GM10847 (cell line): ENCODE results near the gene NRP1.

ENCODE experiments used
- POLR2A ChIP-seq: IDR thresholded peaks from 2 replicates; pipeline ENCODE4 v1.6.1; 2011; ENCODE audit not compliant: insufficient read length; ENCODE audit errors: extremely low read depth

NRP1 gene

DNA sequence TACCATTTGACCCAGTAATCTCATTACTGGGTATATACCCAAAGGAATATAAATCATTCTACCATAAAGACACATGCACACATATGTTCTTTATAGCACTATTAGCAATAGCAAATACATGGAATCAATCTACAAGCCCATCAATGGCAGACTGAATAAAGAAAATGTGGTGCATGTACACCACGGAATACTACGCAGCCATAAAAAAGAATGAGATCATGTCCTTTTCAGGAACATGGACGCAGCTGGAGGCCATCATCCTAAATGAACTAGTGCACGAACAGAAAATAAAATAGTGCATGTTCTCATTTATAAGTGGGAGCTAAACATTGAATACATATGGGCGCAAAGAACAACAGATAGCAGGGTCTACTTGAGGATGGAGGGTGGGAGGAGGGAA, 26.6 kb downstream of the NRP1 start:
- no peak for TF ChIP-seq POLR2A

DNA sequence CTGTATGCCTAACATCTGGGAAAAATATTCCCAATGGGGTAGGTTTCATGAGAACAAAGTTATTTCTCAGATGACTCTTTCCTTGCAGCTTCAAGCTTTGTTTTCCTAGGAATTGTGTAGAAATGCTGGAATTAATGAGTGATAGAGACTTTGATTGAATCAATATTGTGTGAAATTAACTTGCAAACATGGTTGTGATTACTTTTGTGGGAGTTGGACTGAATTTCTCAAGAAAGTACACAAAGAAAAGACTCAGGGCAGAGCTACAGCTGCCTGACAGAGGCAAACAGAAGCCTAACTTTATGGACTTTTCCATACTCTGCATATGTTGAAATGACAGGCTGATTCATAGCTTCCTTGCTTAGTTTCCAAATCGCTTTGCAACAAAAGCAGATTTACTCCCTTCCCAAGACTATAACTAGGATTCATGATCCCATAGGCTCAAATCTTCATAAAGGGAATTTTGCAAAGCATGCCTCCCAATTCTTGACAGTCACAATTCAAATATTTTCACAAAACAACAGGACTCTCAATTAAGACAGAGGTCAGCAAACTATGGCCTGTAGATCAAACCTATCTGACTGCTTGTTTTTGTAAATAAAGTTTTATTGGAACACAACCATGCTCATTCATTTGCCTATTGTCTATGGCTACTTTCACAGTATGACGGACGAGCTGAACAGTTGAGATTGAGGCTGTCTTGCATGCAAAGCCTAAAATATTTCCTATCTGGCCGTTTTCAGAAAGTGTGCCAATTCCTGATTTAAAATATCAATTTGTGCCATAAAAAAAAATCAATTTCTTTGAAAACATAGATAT, 27.6 kb downstream of the NRP1 start:
- TF ChIP-seq POLR2A: no peak

DNA sequence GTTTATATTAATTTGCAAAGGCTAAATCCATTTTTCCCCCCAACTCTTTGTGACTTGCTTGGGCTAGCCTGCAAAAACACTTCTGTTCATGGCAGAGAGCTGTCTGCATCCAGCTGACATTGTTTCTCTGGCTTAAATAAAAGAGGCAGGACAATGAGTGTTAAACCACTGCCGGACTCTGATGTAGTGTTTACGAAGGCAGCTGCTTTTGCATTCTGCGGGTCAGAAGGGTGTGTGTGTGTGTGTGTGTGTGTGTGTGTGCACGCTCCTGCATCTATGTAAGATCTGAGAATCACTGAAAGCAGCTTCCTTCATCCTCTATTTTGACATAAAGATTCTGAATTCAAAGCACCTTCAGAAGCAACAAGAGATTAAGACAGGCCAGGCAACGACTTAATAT, 28.3 kb downstream of the NRP1 start:
- TF ChIP-seq POLR2A: no peak

DNA sequence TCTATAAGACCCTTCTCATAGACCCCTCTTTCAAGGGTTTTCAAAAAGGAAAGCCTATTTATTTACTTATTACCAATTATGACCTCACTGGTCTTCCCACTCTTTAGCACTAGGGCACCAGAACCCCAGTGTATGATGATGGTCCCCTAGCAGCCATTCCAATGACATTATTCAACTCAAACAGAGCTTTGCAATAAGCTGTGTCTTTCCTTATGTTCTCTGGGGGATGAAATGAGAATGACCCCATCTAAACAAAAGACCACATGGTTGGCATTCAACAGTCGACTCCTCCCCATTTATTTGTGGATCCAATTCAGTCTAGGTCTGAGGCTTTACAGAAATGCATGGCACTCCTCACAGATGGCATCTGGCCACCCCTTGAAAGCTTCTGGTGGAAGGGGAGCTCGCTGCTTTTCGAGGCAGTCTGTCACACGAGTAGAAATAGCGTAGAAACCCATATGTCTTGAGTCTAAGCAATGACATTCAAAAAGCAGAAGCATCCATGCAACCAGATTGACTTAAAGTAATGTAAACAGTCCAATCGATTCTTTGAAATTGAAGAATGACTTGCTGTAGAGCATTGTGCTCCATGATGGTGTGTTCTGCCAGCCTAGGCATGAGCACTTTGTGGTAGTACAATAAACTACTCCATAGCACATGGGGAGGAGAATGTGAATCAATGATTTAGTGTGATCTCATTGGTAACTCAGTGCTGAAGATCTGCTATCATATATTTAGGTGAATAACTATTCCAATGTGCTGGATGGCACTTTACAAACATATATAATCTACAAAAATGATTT, 29.8 kb downstream of the NRP1 start:
- TF ChIP-seq POLR2A: no peak

DNA sequence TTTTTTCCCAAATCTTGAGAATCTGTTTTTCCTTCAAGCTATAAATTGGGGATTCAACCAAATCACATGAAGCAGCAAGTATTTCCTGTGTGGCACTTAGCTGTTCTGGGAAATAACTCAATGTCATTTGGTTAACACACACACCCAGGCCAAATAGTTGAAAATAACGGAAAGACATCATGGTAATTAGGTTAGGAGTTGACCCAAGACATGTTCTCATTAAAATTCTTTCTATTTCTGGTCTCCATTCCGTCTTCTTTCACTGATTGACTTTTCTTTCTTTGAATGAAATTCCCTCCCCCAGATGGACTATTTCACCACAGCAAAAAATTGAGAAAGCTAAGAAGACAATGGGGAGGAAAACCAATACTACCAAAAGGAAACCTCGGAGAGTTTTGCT, 30.5 kb downstream of the NRP1 start:
- no peak for TF ChIP-seq POLR2A

- TF ChIP-seq POLR2A: no peak
Measured at GRCh38 chr10:33302208-33302829, 32.1 kb downstream of the NRP1 start.

GRCh38 chr10:33301097-33301789, 33.2 kb downstream of the NRP1 start:
- no peak for TF ChIP-seq POLR2A

DNA sequence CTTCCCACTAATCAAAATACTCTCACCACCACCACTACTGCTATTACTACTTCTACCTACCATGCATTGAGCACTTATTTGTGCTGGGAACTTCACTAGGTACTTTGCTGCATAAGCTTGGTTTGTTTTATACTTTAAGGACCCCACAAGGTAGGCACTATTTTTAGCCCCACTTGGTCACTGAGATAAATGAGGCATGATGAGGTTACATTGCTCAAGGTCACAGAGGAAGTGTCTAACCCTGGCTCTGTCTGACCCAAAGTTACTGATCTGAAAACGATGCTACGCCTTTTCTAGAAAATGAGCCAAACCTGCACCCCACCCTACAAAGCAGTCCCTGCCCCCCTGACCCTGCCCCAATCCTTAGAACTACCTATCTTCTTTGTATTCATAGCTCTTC, 35.6 kb downstream of the NRP1 start:
- no peak for TF ChIP-seq POLR2A

DNA sequence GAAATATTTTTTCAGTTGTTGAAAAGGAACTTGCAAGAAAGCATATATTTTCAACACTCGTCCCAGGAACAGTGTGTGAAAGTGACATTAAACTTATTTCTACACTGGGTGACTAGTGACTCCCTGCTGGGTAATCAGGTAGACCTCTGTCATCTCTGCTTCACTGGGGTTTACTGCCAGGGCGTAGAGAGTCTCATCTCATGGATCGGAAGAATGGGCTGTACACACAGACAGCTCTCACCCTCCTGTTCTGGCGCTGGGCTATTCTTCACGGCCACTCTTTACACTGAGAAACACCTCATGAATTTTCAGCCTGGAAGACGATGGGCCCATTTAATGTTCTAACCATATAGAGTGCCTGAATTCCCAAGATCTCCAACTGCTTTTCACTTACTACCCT, 36.4 kb downstream of the NRP1 start:
- no peak for TF ChIP-seq POLR2A

- TF ChIP-seq POLR2A: no peak
Measured at GRCh38 chr10:33295851-33296250, 38.6 kb downstream of the NRP1 start.

DNA sequence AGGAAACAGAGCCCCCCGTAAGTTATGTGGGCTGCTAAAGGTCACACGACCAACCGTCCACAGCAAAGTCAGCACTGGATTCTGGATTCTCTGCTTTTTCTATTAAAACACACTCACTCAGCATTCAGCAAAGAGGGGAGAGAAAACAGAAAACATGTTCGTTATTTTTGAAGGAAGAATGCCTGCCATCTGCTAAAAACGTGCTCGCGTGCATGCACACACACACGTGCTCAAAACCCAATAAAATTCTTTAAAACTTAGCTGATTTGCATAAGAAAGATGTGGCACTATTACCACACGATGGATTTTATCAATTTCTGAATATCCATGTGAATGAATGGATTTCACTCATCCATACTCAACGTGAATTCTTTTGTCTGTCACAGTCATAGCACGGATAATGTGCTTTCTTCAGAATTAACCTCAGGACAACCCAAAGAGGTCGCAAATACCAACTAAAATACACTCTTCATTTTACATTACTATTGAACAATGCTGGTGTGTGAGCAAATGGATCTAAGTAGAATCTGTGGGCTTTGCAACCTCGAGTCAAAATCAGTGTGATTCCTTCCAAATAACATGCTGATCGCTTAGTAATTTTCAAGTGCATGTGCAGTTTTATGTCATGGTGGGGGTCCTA, 40.8 kb downstream of the NRP1 start:
- no peak for TF ChIP-seq POLR2A

DNA sequence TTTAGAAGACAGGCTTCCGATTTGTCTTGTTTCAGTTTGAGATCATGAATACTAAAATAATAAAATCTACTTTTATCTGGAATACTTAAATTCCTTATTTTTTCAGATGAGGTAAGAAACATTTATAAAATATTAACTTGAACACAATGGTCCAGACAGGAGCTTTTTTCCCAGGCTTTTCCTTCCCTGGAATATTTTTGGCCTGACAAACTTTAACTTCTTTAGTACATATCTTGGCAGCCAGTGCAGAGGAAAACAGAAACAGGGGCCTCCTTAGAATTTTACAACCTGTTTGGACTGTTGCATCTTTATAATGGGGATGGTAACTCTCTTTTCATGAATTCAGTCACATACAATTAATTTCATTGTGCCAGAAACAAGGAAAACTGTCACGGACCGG, 41.4 kb downstream of the NRP1 start:
- no peak for TF ChIP-seq POLR2A

- TF ChIP-seq POLR2A: no peak
Measured at GRCh38 chr10:33291053-33291592, 43.3 kb downstream of the NRP1 start.

DNA sequence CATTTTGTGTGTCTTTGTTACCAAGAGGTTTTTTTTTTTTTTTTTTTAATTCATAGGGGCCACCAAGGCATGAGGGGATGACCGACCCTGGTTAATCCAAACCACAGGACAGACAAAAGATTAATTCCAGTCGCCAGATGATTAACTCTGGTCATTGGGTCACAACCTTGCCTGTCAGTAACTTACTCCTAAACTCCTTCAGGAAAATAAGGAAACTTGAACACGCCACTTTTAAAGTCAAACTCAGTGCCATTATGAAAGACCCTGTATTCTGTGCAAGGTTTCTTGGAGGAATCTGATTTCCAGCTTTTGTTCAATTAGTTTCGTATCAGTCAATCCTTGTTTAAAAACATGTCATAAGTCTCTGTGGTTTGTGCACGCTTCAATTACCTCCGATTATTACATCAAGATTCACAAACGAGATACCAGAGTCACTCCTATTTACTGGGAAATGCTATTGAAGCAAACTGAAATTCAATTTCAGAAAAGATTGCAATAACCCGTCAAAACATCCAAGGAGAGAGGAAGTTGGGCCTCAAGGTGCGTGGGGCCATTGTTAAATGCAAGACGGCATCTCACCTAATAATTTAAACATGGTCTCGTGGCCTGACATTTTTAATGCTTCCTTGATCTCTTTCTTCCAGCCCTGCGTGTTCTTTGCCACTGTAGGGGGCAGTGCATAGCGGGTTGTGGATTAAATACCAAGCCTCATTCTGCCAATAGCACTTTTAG, 44.0 kb downstream of the NRP1 start:
- TF ChIP-seq POLR2A: no peak
